HT-29 (cell line): ENCODE measurements around the gene PPIE. TPM values are rescaled to one million over a fixed set of nuclear protein-coding genes. Genes with fewer than 3 reads are reported as not detected.

Source experiments
- DNase-seq: peaks from one replicate; pipeline ENCODE4 v3.0.0-alpha.2; 2015; ENCODE audit warnings: low spot score
- small RNA-seq: library from RNA; depleted of rRNA; stranded (forward); fragments of <200 nt; gene quantifications from one replicate; pipeline ENCODE3, GENCODE V24; 2014
- total RNA-seq: library from RNA; depleted of rRNA; stranded (reverse); fragments of >200 nt; shearing (Covaris generic); gene quantifications from 2 replicates; pipeline ENCODE4 v1.2.3, GENCODE V29; 2014; rRNA removed

PPIE gene
- total RNA-seq, 1 experiment from 2014 or later, result 38.8 TPM

- DNase-seq, result no peak
These were observed 64.0 kb downstream of the PPIE start for GRCh38 chr1:39802496-39803260.

- no peak for DNase-seq
These were observed 66.7 kb downstream of the PPIE start for GRCh38 chr1:39805385-39805784.

GRCh38 chr1:39808784-39809517 is 70.3 kb downstream of the PPIE start:
- DNase-seq, result no peak

GRCh38 chr1:39812913-39813312 is 74.2 kb downstream of the PPIE start:
- no peak for DNase-seq

Small RNA genes within 50 kb of the gene (small RNA-seq; reads per million reads assigned to genes)
- gene AL033527.1 (not detected), gene RNU7-121P (not detected)

Other genes with a start within 250 kb of the PPIE start
- 0.05 TPM in 1 of 2 replicates, not detected in the other for gene BMP8A, start 247.2 kb upstream of the PPIE start, total RNA-seq
- gene PABPC4, start 162.1 kb upstream of the PPIE start, total RNA-seq, result 166 and 191 TPM in 2 replicates
- 0.05 and 0.16 TPM in 2 replicates for gene HEYL, start 99.2 kb upstream of the PPIE start, total RNA-seq
- not detected in 2 replicates for gene NT5C1A, start 66.8 kb upstream of the PPIE start, total RNA-seq
- not detected in 2 replicates for gene HPCAL4, start 47.4 kb upstream of the PPIE start, total RNA-seq
- 3.4 and 4.6 TPM in 2 replicates for gene OXCT2, start 32.5 kb downstream of the PPIE start, total RNA-seq
- 2.9 and 3.5 TPM in 2 replicates for gene BMP8B, start 50.0 kb downstream of the PPIE start, total RNA-seq
- 25.1 and 27.9 TPM in 2 replicates for gene TRIT1, start 144.6 kb downstream of the PPIE start, total RNA-seq
- 11.6 and 12.4 TPM in 2 replicates for gene MYCL, start 163.0 kb downstream of the PPIE start, total RNA-seq
- gene MFSD2A, start 216.3 kb downstream of the PPIE start, total RNA-seq, result 13.7 and 15.4 TPM in 2 replicates